GM12875 (cell line): ENCODE data around the gene GAD1.
A peak's percentile ranks its signal among the peaks of the same experiment; 100 is the strongest.

Source experiments
- H3K4me3 ChIP-seq: one replicate; pipeline ENCODE4 v1.5.1; 2011; ENCODE audit warnings: low read depth, low read length, control low read depth
- TF ChIP-seq, protein P1 (sequence below): IDR thresholded peaks from 2 replicates; pipeline ENCODE4 v1.5.1; 2011; ENCODE audit warnings: low read depth, mild to moderate bottlenecking, control low read depth, inconsistent platforms, low read length, moderate library complexity, borderline replicate concordance; ENCODE audit not compliant: insufficient read depth

The GAD1 gene

DNA sequence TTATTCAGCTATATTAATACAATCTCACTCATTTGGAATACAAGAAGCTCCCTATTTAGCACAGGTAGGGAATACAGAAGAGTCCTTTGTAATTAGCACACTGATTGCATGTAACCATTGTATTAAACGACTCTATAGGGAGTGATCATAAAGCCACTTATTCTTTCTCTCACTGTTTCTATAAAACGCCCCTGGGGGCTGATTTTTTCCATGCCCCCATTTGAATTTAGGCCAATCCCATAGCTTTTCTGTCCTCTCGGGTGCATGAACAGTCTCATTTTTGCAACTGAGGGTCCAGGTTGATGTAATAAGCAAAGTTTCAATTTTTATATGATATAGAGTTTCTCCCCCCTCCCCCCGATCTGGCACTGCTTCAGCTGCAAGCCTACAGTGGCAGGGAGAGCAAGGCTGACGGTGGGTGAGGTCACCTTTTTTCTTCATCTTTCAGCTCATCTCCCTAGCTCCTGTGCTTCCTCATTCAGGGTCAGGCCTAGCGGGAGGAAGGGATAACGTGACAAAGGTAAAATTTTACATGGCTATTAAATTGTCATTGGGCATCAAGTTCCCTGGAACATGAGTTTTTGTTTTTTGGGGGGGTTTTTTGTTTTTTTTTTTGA lies 45.7 kb downstream of the GAD1 start:
- H3K4me3 ChIP-seq: no peak overlapping the region
- TF ChIP-seq, protein P1, sequence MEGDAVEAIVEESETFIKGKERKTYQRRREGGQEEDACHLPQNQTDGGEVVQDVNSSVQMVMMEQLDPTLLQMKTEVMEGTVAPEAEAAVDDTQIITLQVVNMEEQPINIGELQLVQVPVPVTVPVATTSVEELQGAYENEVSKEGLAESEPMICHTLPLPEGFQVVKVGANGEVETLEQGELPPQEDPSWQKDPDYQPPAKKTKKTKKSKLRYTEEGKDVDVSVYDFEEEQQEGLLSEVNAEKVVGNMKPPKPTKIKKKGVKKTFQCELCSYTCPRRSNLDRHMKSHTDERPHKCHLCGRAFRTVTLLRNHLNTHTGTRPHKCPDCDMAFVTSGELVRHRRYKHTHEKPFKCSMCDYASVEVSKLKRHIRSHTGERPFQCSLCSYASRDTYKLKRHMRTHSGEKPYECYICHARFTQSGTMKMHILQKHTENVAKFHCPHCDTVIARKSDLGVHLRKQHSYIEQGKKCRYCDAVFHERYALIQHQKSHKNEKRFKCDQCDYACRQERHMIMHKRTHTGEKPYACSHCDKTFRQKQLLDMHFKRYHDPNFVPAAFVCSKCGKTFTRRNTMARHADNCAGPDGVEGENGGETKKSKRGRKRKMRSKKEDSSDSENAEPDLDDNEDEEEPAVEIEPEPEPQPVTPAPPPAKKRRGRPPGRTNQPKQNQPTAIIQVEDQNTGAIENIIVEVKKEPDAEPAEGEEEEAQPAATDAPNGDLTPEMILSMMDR: no peak

DNA sequence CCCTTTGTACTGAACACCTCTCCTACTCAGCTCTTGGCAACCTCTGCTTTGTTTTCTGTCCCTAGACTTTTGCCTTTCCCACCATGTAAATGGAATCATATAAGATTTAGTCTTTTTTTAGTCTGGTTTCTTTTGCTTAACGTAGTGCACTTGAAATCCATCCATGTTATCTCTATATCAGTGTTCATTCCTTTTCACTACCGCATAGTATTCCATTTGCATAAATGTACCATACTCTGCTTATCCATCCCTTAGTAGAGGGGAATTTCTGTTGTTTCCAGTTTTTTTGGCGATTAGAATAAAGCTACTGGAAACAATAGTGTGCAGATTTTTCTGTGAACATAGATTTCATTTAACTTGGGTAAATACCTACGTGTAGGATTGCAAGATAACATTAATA lies 46.4 kb downstream of the GAD1 start:
- no peak overlapping the region for H3K4me3 ChIP-seq
- TF ChIP-seq, protein P1: no peak

DNA sequence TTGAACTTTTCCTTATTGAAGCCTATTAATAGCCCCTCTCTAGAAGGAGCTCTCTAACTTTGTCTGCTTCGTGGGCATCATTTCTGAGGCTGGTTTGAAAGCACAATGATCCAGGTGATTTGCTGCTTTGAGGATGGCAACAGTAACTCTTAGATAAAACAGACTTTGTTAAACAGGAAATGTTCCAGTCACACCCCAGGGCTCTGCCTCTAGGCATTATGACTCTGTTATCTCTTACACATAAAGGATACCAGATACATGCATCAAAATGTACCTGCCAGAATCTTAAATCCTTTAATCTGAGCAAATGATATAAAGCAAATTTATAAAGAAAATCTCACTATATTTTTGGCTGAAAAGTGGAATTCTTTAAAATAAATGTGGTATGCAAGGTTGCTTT lies 52.3 kb downstream of the GAD1 start:
- no peak overlapping the region for H3K4me3 ChIP-seq
- TF ChIP-seq, protein P1: no peak

DNA sequence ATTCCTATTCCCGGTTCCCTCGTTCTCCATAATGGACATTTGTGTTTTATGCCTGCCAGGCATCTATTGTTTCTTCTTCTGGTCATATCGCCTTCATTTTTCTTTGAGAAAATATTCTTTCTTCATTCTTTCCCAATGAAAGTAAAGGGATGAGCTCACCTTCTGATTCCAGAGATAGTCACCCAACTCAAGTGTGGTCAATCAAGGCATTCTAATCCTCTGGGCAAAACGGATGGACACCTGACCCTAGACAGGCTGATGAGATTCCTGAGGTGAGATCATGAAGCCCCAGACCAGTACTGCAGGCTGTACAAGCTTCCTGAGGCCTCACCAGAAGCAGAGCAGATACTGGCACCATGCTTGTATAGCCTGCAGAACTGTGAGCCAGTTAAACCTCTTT lies 52.8 kb downstream of the GAD1 start:
- H3K4me3 ChIP-seq: no peak overlapping the region
- TF ChIP-seq, protein P1: no peak

DNA sequence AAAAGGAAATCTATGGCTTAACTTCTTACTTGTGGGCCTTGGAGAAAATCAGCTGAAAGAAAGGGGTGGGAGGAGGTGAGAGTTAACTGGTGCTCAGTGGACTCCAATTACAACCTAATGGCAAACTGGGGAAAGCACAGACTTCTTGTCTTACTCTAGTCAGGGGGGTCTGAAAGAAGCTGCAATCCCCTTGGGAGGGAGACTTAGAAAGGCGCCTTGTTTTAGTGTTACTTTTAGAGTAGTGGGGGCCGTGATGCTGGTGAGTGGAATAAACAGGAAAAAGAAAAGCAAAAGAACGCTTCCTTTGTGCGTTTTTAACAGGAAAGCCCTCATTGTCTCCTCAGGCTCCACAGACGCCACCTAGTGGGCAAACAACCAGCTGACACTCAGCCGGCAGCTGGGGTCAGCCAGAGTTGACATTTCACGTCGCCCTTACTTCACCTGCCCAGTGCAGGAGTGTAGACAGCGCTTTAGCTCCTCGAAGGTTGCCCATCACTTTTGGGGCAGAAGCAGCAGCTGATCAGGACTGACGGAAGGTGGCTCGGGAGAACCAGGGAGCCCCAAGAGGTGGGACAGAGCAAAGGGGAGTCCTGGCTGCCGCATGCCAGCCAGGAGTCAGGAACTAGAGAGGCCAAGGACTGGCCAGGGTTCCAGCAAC lies 56.5 kb downstream of the GAD1 start:
- H3K4me3 ChIP-seq: no peak overlapping the region
- TF ChIP-seq, protein P1: peak; percentile 99

DNA sequence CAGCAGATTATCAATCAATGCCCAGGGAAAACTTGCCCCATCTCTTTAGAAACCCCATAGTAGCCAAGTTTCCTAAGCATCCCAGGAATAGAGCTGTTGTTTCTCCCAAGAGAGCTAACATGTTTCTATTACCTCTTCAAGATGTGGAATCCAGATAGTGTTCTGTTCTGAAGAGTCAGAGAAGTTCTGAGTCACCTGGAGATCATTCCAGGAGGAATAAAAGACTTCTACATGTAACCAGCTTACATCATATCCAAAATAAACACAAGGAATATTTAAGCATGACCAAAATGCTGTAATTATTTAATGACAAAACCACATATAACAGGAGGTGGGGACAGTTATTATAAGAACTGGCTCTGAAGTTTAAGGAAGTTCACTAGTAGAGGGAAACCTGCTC lies 61.4 kb downstream of the GAD1 start:
- TF ChIP-seq, protein P1: no peak
- H3K4me3 ChIP-seq: no peak overlapping the region

DNA sequence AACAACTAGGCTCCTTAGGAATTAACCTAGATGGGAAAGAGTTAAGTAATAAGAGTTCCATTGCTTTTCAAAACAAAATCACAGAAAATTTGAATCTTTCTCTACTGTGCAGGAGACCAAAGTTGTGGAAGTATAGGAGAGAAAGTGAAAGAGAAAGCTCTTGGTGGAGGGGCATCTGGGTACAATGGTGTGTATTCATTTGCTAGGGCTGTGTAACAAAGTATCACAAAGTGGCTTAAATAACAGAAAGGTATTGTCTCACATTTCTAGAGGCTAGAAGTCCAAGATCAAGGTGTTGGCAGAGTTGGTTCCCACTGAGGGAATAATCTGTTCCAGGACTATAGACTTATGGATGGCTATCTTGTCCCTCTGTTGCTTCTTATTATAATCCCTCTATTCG lies 61.8 kb downstream of the GAD1 start:
- no peak overlapping the region for H3K4me3 ChIP-seq

More for the DNA sequence above, 61.8 kb downstream of the GAD1 start:
- TF ChIP-seq, protein P1: no peak
